Endodermal cell (in vitro differentiated cells): ENCODE results near the gene INPP4A. TPM values are rescaled to one million over a fixed set of nuclear protein-coding genes. Genes with fewer than 3 reads are reported as not detected.

ENCODE experiments used
- DNase-seq: peaks from one replicate; pipeline ENCODE4 v3.0.0-alpha.2; 2017
- H3K27ac ChIP-seq: 2 replicates; pipeline ENCODE4 v1.5.1; 2013; ENCODE audit warnings: mild to moderate bottlenecking, low read depth, low read length, moderate library complexity
- H3K27me3 ChIP-seq: 2 replicates; pipeline ENCODE4 v1.6.1; 2013; ENCODE audit warnings: mild to moderate bottlenecking, low read length, moderate library complexity; ENCODE audit not compliant: insufficient read depth, control insufficient read depth, poor library complexity, severe bottlenecking
- H3K36me3 ChIP-seq: 2 replicates; pipeline ENCODE4 v1.7.0; 2013; ENCODE audit warnings: mild to moderate bottlenecking, low read length, moderate library complexity; ENCODE audit not compliant: control insufficient read depth, insufficient read depth
- H3K4me1 ChIP-seq: one replicate; pipeline ENCODE4 v1.7.0; 2013; ENCODE audit warnings: low read length; ENCODE audit not compliant: control insufficient read depth, insufficient read depth
- H3K4me3 ChIP-seq: 2 replicates; pipeline ENCODE4 v1.5.1; 2013; ENCODE audit warnings: mild to moderate bottlenecking, low read length, moderate library complexity
- H3K9ac ChIP-seq: 2 replicates; pipeline ENCODE4 v1.6.1; 2013; ENCODE audit warnings: mild to moderate bottlenecking, low read length, moderate library complexity; ENCODE audit not compliant: poor library complexity, severe bottlenecking; ENCODE audit errors: extremely low read depth
- H3K9me3 ChIP-seq: 2 replicates; pipeline ENCODE4 v1.6.1; 2013; ENCODE audit warnings: mild to moderate bottlenecking, low read length, moderate library complexity; ENCODE audit not compliant: control insufficient read depth
- H3K27ac Mint-ChIP-seq: 2 replicates; pipeline ENCODE4 v1.8.0; 2020; ENCODE audit warnings: mixed read lengths
- H3K27me3 Mint-ChIP-seq: 2 replicates; pipeline ENCODE4 v1.8.0; 2021; ENCODE audit warnings: mild to moderate bottlenecking, mixed read lengths; ENCODE audit not compliant: insufficient read depth
- H3K36me3 Mint-ChIP-seq: 2 replicates; pipeline ENCODE4 v1.8.0; 2020; ENCODE audit warnings: low read depth, mixed read lengths
- H3K4me1 Mint-ChIP-seq: 2 replicates; pipeline ENCODE4 v1.8.0; 2020; ENCODE audit warnings: mixed read lengths
- H3K4me3 Mint-ChIP-seq: 2 replicates; pipeline ENCODE4 v1.8.0; 2020; ENCODE audit warnings: mild to moderate bottlenecking, moderate library complexity, mixed read lengths
- H3K9me3 Mint-ChIP-seq: 2 replicates; pipeline ENCODE4 v1.8.0; 2020; ENCODE audit warnings: mild to moderate bottlenecking, mixed read lengths
- CTCF ChIP-seq: fragments of 200-600 bp; sonication (generic); conservative IDR thresholded peaks from 2 replicates; pipeline ENCODE4 v1.5.0; 2021; ENCODE audit warnings: antibody characterized with exemption, mild to moderate bottlenecking
- WGBS, 2 experiments: methylation state at CpG; one replicate each; pipeline versions ENCODE4 v1.1.5 to v1.1.7; 2013; ENCODE audit warnings: missing lambda C conversion rate in 2 of 2, mixed read lengths in 1 of 2; ENCODE audit not compliant: insufficient coverage in 1 of 2, insufficient read length in 1 of 2; 5-methylcytosine and 5-hydroxymethylcytosine counted together
- total RNA-seq, 2 donors: library from RNA; stranded (reverse); fragmentation: NEBNext Ultra II Directional in 1 of 2; extraction: Animal tissue kit (Norgen Biotek cat#: 25700) in 1 of 2; gene quantifications; 2 replicates in 1 of 2; 3 replicates in 1 of 2; pipeline ENCODE4 v1.2.1, GENCODE V29; 2021

INPP4A gene
- total RNA-seq, 2 donors from 2014 or later = 84.9 to 94.2 TPM

GRCh38 chr2:98489486-98489885 is 44.8 kb downstream of the INPP4A start:
- TF ChIP-seq CTCF = no peak
- 94 to 96% methylated on average over 2 of the region's 3 CpGs for WGBS, 2 experiments
- Histone ChIP-seq H3K36me3 (peaks cover 30% of the 10 kb centered on the region), H3K9ac (no peak overlapping the region), H3K4me1 (peaks cover 14% of the 10 kb centered on the region), H3K27ac (no peak overlapping the region), H3K4me3 (no peak overlapping the region), H3K9me3 (no peaks in the 10 kb centered on the region), H3K27me3 (no peaks in the 10 kb centered on the region)
- H3K4me3 Mint-ChIP-seq = no peak overlapping the region
- peaks cover 18% of the 10 kb centered on the region for H3K36me3 Mint-ChIP-seq
- peaks cover 57% of the 10 kb centered on the region for H3K4me1 Mint-ChIP-seq
- H3K27me3 Mint-ChIP-seq = no peaks in the 10 kb centered on the region
- no peak overlapping the region for H3K27ac Mint-ChIP-seq
- no peak for DNase-seq
- H3K9me3 Mint-ChIP-seq = no peaks in the 10 kb centered on the region

- H3K27me3 ChIP-seq = no peaks in the 10 kb centered on the region
- H3K36me3 Mint-ChIP-seq = peaks cover 18% of the 10 kb centered on the region
- no peaks in the 10 kb centered on the region for H3K27me3 Mint-ChIP-seq
- no peak for TF ChIP-seq CTCF
- no peak overlapping the region for H3K4me3 Mint-ChIP-seq
- 93 to 97% methylated on average over 11 to 13 of the region's 14 CpGs for WGBS, 2 experiments
- no peak overlapping the region for H3K27ac ChIP-seq
- peaks cover 30% of the 10 kb centered on the region for H3K36me3 ChIP-seq
- no peak overlapping the region for H3K27ac Mint-ChIP-seq
- peaks cover under 1% of the 10 kb centered on the region for H3K9me3 Mint-ChIP-seq
- peaks cover 10% of the 10 kb centered on the region for H3K4me1 ChIP-seq
- H3K9me3 ChIP-seq = no peaks in the 10 kb centered on the region
- H3K4me3 ChIP-seq = no peak overlapping the region
- H3K9ac ChIP-seq = no peak overlapping the region
- H3K4me1 Mint-ChIP-seq = peaks cover 56% of the 10 kb centered on the region
- no peak for DNase-seq
These were observed 45.6 kb downstream of the INPP4A start for GRCh38 chr2:98489971-98490962.

- peaks cover 32% of the 10 kb centered on the region for H3K36me3 Mint-ChIP-seq
- Histone ChIP-seq H3K4me3 (no peak overlapping the region), H3K27ac (no peak overlapping the region), H3K9me3 (peaks cover 15% of the 10 kb centered on the region), H3K4me1 (peaks cover 10% of the 10 kb centered on the region), H3K9ac (no peak overlapping the region), H3K36me3 (peaks cover 45% of the 10 kb centered on the region), H3K27me3 (no peaks in the 10 kb centered on the region)
- peaks cover 21% of the 10 kb centered on the region for H3K9me3 Mint-ChIP-seq
- H3K27ac Mint-ChIP-seq = no peak overlapping the region
- no peak for DNase-seq
- H3K4me3 Mint-ChIP-seq = no peak overlapping the region
- WGBS, 2 experiments = 90 to 100% methylated on average over 2 to 3 of the region's 3 CpGs
- H3K4me1 Mint-ChIP-seq = peaks cover 44% of the 10 kb centered on the region
- TF ChIP-seq CTCF = no peak
- H3K27me3 Mint-ChIP-seq = no peaks in the 10 kb centered on the region
These were observed 47.8 kb downstream of the INPP4A start for GRCh38 chr2:98492441-98492840.
